ENCODE results near the gene ABCA8.
"Not testable (repeated sequence)": the region's sequence is repeated elsewhere in the genome, so short reads cannot be mapped to it uniquely, and the experiment has no call there.

ABCA8 gene, protein sequence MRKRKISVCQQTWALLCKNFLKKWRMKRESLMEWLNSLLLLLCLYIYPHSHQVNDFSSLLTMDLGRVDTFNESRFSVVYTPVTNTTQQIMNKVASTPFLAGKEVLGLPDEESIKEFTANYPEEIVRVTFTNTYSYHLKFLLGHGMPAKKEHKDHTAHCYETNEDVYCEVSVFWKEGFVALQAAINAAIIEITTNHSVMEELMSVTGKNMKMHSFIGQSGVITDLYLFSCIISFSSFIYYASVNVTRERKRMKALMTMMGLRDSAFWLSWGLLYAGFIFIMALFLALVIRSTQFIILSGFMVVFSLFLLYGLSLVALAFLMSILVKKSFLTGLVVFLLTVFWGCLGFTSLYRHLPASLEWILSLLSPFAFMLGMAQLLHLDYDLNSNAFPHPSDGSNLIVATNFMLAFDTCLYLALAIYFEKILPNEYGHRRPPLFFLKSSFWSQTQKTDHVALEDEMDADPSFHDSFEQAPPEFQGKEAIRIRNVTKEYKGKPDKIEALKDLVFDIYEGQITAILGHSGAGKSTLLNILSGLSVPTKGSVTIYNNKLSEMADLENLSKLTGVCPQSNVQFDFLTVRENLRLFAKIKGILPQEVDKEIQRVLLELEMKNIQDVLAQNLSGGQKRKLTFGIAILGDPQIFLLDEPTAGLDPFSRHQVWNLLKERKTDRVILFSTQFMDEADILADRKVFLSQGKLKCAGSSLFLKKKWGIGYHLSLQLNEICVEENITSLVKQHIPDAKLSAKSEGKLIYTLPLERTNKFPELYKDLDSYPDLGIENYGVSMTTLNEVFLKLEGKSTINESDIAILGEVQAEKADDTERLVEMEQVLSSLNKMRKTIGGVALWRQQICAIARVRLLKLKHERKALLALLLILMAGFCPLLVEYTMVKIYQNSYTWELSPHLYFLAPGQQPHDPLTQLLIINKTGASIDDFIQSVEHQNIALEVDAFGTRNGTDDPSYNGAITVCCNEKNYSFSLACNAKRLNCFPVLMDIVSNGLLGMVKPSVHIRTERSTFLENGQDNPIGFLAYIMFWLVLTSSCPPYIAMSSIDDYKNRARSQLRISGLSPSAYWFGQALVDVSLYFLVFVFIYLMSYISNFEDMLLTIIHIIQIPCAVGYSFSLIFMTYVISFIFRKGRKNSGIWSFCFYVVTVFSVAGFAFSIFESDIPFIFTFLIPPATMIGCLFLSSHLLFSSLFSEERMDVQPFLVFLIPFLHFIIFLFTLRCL (N-terminal part only)

DNA sequence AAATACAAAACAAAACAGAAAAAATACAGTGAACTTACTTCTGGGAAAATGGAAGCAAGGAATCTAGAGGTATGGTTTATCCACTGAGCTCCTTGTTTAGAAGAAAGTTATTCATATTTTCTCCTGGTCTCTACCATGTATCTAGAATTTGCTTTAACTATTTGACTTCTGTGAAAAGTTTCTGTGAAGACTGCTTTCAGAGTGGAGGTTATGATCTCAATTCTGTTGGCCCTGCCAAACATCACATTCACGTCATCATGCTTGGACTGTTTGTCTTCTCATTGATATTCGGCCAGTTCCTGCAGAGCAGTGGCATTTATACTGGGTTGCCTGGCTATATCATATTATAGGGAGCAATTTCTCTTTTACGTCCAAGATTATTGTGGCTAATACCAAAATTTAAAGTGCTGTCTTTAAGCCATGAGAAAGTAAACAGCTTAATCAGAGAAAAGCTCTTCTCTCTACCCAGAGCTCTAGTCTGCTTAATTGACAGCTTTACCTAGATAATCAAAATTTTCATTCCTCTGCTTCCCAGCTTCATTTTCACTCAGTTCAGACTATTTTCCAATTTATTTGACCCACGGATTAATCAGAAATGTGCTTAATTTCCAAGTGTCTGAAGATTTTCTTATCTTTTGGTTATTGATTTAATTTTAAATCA lies at the start of gene ABCA8:
TSS of gene ABCA8 (minus strand) at position 212 of the 661 bp plus-strand sequence. CDS start 13,358 bp downstream, outside the sequence.
- peak; percentile 32 for DNase-seq

DNA sequence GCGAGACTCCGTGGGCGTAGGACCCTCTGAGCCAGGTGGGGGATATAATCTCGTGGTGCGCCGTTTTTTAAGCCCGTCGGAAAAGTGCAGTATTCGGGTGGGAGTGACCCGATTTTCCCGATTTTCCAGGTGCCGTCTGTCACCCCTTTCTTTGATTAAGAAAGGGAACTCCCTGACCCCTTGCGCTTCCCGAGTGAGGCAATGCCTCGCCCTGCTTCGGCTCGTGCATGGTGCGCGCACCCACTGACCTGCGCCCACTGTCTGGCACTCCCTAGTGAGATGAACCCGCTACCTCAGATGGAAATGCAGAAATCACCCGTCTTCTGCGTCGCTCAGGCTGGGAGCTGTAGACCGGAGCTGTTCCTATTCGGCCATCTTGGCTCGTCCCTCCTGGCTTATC lies 49.6 kb upstream of the ABCA8 start:
- not testable (repeated sequence) for DNase-seq

DNA sequence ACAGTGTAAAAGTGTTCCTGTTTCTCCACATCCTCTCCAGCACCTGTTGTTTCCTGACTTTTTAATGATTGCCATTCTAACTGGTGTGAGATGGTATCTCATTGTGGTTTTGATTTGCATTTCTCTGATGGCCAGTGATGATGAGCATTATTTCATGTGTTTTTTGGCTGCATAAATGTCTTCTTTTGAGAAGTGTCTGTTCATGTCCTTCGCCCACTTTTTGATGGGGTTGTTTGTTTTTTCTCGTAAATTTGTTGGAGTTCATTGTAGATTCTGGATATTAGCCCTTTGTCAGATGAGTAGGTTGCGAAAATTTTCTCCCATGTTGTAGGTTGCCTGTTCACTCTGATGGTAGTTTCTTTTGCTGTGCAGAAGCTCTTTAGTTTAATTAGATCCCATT lies 44.6 kb upstream of the ABCA8 start:
- DNase-seq = not testable (repeated sequence)

DNA sequence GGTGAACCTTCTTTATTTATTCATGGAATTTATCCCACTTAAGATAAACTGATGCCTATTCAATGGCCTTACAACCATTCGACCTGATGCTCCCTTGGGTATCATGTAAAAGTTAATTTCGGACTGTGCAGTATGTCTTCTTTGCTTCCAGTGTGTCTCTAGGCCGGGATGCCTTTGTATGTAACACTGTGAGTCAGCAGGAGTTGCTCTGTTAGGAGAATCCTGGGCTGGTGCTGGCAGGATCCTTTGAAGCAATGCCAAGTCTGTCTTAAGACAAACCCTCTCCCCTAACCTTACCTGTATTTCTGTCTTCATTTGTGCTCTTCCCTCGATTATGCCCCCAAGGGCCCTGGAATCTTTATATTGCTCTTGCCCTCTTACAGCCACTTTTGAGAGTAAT lies 37.9 kb upstream of the ABCA8 start:
- no peak for DNase-seq

DNA sequence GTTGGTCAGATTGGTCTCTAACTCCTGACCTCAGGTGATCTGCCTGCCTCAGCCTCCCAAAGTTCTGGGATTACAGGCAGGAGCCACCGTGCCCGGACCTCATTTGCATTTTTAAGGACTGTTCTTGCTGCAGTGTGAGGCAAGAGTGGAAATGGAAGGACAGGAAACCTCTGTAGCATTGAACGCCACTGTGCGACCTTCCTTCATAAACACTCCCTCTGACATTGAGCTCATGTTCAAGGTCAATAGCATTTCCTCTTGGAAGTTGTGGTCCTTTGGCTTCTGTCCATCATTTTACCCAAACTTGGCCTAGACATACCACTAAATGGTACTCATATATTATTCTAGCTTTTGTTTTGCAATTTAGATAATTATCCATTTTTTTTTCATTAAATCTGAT lies 32.8 kb upstream of the ABCA8 start:
- DNase-seq = no peak

DNA sequence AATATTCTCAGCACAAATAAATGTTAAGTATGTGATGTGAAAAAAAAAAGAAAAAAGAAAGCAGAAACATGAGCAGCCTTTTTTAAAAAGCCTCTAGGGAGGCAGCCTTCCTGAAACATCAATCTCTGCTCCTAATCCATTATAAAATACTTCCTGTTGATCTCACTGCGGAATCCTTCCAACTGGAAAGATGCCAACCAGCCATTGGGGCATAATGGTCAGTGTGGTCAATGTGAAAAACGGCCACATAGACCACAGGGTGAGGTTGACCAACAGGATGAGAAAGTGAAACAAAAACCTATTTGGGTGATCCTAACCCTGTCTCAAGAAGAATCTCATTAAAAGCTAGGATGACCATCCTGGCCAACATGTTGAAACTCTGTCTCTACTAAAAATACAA lies 26.1 kb upstream of the ABCA8 start:
- no peak for DNase-seq

DNA sequence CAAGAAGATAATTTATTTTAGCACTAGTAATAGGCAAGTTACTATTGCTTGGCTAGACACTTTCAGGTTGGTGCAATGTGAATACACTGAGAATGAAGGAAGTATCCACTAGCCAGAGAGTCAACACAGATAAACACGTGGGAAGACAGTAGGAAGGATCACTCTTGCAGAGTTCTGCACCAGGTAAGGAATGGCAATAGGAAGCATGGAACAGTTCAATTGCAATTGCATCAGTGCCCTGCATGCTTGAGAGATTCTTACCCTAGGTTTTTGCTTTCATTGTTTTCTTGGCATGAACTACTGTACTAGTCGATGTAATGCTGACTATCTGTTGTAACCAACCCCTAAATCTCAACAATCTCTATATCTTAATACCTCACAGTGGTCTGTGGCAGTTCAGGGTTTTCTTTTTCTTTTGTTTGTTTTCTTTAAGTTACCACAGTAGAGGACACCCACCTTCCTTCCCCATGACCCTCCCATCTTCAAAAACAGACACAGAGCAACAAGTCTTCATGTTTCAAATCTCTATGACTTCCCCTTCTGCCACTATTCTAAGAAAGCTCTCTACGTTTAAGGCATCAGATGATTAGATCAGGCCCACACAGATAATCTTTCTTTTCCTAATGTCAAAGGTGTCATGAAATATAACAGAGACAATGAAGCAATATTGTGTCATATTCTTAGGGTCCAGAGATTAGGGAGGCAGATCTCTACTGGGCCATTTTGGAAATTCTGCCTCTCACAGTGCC lies 18.1 kb upstream of the ABCA8 start:
- no peak for DNase-seq

DNA sequence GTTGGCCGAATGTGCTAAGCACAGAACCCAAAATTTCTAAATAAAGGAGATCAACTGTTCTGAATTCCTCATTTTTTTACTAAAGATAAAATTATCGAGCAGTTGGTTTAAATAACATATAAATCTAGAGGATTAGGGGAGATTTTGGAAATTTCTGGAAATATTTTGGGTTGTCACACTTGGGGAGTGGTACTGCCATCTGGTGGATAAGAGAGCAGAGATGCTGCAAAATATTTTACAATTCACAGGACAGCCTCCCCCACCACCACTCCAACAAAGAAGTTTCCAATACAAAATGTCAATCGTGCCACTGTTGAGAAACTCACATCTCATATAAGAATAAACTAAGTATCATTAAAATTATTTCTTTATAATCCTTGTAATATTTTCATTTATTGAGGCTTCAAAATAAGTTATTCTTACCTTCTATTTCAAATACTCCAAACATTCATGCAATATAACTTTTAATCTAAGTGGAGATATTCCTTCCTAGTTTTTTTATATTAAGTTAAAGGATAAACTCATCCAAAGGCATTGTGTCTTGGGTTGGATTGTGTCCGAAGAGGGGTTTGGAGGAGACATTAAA lies 17.0 kb upstream of the ABCA8 start:
- peak; percentile 52 for DNase-seq

DNA sequence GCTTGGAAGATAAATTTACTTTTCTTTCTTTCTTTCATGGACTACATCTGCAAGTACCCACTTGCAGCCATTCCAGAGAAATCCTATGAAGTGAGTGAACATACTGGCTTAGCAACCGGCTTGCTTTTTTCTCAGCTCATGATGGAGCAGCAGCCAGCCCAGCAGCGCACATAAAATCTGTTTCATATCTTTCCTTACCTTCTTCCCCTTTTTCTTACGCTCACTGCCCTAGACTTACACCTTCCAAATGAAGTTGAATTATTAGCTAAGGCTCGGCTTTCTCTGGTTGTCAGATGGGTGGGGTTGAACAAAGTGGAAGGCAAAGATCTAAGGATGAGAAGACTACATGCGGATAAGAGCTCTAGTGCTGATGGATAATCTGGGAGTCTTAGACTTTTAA lies 13.9 kb upstream of the ABCA8 start:
- DNase-seq = no peak

DNA sequence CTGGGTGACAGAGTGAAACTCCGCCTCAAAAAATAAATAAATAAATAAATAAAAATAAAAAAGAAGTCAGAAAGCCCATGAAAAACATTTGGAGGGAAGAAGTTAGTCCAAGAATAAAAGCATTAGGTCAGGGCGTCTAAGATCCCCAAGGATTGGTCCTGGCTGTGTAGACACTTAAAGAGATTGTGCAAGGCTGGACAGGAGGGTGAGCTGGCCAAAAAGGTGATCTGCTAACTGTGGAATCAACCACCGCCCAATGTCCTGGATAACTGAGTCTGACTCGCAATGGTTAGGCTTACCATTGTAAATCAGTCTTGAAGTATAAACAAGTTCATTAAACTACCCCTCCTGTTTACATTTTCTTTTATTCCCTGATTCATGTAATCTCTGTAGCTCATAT lies 8.8 kb upstream of the ABCA8 start:
- DNase-seq = no peak

DNA sequence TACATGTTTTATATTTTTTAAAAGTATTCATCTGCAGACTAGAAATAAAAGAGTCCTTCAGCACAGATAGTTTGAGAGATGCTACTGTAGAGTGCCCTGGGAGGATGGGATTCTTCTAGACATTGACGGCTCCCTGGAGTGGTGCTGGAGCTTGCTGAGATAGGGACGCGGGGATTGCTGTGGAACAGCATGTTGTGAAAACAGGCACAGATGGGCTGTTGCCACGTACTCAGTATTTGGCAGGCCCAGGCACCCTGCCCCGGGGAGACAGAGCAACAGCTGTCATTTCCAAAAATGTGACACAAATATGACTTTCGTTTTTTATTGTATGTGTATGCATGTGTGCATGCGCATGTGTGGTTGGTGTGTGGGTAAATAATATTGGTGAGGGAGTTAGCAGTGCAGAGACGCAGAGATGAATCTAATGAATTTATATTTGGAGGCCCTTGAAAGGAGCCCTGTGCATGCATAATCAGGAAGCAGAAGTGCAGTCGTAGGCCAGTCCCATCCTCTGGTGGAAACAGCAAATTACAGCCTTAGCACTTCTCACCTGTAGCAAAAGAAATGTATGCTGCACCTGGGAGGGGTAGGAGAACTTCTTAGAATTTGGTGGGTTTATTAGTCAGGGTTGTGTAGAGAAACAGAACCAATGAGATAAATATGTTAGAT lies 6.2 kb upstream of the ABCA8 start:
- DNase-seq = no peak

DNA sequence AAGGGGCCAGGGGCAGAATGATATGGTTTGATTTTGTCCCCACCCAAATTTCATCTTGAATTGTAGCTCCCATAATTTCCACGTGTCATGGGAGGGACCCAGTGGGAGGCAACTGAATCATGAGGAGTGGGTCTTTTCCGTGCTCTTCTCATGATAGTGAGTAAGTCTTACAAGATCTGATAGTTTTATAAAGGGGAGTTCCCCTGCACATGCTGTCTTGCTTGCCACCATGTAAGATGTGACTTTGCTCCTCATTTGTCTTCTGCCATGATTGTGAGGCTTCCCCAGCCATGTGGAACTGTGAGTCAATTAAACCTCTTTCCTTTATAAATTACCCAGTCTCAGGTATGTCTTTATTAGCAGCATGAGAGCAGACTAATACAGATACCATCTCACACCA lies 3.9 kb upstream of the ABCA8 start:
- DNase-seq = not testable (repeated sequence)

DNA sequence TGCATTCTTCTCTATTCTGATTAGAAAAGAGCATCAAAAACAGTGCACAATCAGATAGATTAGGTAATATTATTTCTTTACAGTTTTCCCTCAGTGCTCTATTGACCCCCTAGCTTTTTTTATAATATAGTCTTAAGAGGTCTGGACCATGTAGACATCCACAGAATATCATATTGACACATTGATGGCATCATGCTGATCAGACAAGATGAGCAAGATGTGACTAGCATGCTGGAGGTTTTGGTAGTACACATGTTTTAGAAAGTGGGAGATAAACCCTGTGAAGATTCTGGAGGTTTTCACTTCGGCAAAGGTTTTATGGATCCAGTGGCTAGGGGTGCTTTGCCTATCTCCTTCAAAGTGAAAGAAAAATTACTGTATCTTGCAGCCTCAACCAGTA lies 2.8 kb upstream of the ABCA8 start:
- no peak for DNase-seq

DNA sequence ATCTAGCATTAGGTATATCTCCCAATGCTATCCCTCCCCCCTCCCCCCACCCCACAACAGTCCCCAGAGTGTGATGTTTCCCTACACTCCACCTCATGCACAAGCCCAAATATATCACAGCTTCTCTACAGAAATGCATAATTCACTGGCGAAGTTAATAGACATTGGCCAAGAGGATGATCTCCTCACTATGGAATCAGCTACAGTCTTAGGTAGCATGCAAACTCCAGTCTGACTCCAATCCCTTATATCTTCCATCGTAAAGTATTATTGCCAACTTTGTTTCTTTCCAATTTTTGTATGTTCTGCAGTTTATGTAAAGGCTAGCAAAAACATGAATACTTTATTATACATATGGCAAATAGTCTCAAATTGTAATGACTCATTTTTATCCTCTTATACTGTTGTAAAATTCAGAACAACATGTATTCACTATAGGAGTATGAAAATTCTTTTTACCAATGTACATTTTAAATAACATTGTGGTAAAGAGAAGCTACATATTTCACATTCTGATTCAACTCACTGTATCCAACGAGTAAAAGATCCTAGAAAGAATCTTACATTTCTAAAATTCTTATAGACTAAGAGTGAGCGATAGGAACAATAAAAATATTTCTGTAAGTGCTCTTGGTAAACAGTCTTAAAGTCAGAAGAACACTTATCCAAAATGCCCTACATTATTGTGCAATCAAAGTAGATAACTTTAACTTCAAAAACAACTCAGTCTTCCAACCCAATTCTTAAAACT lies 871 bp downstream of the ABCA8 start:
- DNase-seq = no peak

DNA sequence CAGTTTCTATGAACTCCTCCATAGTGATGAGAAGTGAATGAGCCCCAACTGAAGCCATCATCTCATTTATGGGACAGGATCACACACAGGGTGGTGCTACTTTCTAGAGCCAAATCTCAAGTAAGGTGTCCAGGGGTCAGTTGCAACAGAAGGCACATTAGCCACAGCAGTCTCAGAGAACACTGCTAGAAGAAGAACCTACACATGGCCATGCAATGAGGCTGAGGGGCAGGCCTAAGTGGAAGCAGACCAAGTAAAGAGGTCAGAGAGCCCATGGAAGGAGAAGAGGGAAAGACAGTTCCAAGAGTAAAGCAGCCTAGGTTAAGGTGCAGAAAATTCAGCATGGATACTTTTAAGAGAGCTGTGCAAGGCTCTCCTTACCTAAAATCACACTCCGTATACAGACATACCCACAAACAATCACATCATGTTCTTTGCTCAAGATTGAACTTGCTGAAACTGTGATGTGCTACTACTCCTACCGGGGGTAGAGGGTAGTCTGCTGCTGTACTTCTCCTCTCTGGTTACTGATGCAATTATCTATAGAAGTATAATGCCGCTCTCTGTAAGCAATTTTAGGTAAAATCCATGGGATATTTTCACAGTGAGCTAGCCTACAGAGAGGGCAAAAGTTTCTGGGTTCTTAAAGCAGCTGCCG lies 1.7 kb downstream of the ABCA8 start:
- DNase-seq = no peak

DNA sequence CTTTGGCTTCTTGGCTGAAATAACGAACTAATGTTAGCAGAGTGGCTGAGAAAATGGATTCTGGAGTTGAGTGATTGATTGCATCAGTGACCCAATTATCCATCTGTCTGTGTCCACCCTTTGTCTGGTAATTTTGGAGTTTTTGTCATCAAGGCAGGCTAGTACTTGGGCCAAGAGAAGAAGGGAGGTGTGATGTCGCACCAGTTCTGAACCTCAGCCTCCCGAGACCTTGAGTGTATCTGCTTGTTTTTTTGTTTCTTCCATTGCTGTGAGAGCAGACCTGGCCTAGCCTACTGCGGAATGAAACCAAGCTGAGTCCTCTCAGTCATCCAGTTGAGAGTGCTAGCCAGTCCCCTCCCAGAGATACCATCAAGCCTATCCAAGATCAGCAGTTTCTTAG lies 4.5 kb downstream of the ABCA8 start:
- peak; percentile 30 for DNase-seq

DNA sequence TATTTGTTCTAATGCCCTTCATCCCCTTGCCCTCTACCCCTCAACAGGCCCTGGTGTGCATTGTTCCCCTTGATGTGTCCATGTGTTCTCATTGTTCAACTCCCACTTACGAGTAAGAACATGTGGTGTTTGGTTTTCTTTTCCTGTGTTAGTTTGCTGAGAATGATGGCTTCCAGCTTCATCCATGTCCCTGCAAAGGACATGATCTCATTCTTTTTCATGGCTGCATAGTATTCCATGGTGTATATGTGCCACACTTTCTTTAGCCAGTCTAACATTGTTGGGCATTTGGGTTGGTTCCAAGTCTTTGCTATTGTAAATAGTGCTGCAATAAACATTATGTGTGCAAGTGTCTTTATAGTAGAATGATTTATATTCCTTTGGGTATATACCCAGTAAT lies 7.3 kb downstream of the ABCA8 start:
- not testable (repeated sequence) for DNase-seq

DNA sequence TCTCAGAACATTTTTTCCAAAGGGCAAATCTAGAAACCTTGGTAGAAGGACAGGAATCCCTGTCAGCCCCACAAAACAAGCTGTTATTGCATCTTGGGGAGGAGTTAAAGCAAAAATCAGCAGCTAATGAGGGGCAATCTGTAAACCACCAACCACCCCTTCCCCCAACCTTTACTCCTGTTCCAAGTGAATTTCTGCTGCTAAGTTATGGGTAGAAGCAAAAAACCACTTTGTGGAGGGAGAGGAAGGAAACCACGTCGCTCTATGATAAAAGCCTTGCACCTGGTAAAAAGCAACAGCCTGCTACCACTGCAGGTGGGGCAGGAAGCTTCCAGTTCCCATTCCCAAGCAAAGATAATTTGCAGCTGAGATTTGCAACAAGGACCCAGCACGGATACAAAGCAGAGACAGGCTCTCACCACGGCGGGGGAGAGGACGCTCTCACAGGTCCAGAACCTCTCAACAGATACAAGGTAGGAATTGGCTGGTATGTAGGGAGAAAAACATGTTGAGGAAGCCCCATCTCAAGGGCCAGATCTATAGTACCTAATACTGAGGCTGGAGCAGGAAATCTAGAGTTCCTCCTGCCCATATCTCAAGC lies 10.7 kb downstream of the ABCA8 start:
- no peak for DNase-seq

DNA sequence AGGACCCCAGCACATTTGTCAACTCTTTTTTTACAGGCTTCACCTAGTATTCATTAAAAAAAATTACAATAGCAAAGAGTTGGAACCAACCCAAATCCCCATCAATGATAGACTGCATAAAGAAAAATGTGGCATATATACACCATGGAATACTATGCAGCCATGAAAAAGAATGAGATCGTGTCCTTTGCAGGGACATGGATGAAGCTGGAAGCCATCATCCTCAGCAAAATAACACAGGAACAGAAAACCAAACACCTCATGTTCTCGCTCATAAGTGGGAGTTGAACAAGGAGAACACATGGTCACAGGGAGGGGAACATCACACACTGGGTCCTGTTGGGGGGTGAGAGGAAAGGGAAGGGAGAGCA lies 11.4 kb downstream of the ABCA8 start:
- DNase-seq = not testable (repeated sequence)

Data from eye (tissue), 1 donor.